Activated T-helper 2 cell treated with anti-CD3 and anti-CD28 coated beads, Interferon-gamma antibody, Interleukin-2, Interleukin-4, amounts not matched to agents 10 μg/mL and 5 μg/mL and 100 μg/mL, durations not matched to agents 14 hours and 24 hours and 36 hours (primary cell): ENCODE results near the gene ISX. TPM values are rescaled to one million over a fixed set of nuclear protein-coding genes. Genes with fewer than 3 reads are reported as not detected.
A peak's percentile ranks its signal among the peaks of the same experiment; 100 is the strongest.

Experiments used
- DNase-seq: peaks from one replicate; pipeline ENCODE4 v3.0.0; 2021; ENCODE audit warnings: low spot score
- H3K27ac Mint-ChIP-seq: one replicate; pipeline ENCODE4 v1.8.0; 2021; ENCODE audit warnings: mixed read lengths
- H3K27me3 Mint-ChIP-seq: one replicate; pipeline ENCODE4 v1.8.0; 2021; ENCODE audit warnings: low read depth, mixed read lengths
- H3K36me3 Mint-ChIP-seq: one replicate; pipeline ENCODE4 v1.8.0; 2021; ENCODE audit warnings: low read depth, mixed read lengths
- H3K4me1 Mint-ChIP-seq: one replicate; pipeline ENCODE4 v1.8.0; 2021; ENCODE audit warnings: low read depth, mixed read lengths
- H3K4me3 Mint-ChIP-seq: one replicate; pipeline ENCODE4 v1.8.0; 2021; ENCODE audit warnings: low read depth, mild to moderate bottlenecking, moderate library complexity, mixed read lengths
- H3K9me3 Mint-ChIP-seq: one replicate; pipeline ENCODE4 v1.8.0; 2021; ENCODE audit warnings: mixed read lengths
- intact Hi-C: fragments of 100-400 bp; cut with micrococcal nuclease; formaldehyde crosslinking; loops from one replicate; pipeline ENCODE4 v1.15.1; 2023
- total RNA-seq: library from RNA; stranded (reverse); gene quantifications from 2 replicates; pipeline ENCODE4 v1.2.3, GENCODE V29; 2022

Gene ISX
- total RNA-seq, 1 donor from 2014 or later = not detected

DNA sequence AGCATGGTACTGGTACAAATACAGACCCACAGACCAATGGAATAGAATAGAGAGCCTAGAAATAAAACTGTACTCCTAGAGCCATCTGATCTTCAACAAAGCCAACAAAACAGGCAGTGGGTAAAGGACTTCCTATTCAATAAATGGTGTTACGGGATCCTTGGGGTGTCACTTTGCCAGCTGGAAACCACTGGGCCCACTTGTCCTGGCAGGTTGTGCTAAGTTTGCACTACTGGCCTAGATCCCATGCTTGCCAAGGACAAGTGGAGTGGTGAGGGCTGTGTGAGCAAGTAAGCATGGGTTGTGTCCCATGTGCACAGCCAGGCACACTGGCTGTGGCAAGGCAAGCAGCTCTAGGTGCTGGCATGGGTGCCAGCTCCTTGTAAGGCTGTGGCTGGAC is 8.8 kb upstream of the ISX start:
- H3K27me3 Mint-ChIP-seq = no peaks in the 10 kb centered on the region

DNA sequence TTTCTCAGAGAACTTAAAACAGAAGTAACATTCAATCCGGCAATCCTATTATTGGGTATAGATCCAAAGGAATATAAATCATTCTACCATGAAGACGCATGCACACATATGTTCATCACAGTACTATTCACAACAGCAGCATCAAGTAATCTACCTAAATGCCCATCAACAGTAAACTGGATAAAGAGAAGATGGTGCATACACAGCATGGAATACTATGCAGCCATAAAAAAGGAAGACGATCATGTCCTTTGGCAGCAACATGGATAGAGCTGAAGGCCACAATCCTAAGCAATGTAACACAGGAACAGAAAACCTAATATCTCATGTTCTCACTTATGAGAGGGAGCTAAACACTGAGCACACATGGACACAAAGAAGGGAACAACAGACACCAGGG is 6.3 kb upstream of the ISX start:
- Mint-ChIP-seq H3K4me1 (peaks cover 4% of the 10 kb centered on the region), H3K27ac (no peak overlapping the region), H3K9me3 (peaks cover 4% of the 10 kb centered on the region), H3K36me3 (no peaks in the 10 kb centered on the region), H3K4me3 (no peak overlapping the region), H3K27me3 (no peaks in the 10 kb centered on the region)
- DNase-seq = no peak
- intact Hi-C loops = no loop called here

More for the DNA sequence above, 8.8 kb upstream of the ISX start:
- Mint-ChIP-seq H3K27ac (no peak overlapping the region), H3K4me1 (no peaks in the 10 kb centered on the region), H3K4me3 (no peak overlapping the region), H3K36me3 (no peaks in the 10 kb centered on the region), H3K9me3 (peaks cover 4% of the 10 kb centered on the region)
- DNase-seq = no peak
- intact Hi-C loops = no loop called here

DNA sequence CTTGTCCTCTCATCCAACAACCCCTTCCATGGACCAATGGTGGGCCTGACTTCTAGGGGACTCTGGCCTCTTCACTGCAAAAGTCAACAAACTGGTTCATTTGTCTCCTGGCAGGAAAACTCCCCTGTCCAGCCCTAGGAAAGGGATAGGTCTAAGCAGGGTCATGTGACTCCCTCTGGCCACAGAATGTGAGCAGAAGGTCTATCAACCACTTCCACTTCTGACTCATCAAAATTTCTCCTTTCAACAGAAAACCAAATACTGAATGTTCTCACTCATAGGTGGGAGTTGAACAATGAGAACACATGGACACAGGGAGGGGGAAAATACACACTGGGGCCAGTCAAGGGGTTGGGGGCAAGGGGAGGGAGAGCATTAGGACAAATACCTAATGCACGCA is 1.3 kb upstream of the ISX start:
- peak overlapping the region; percentile 47 for H3K27ac Mint-ChIP-seq
- DNase-seq = no peak
- peaks cover 6% of the 10 kb centered on the region for H3K4me1 Mint-ChIP-seq
- H3K9me3 Mint-ChIP-seq = peaks cover 2% of the 10 kb centered on the region
- intact Hi-C loops = no loop called here
- no peaks in the 10 kb centered on the region for H3K36me3 Mint-ChIP-seq
- H3K27me3 Mint-ChIP-seq = no peaks in the 10 kb centered on the region
- H3K4me3 Mint-ChIP-seq = no peak overlapping the region

DNA sequence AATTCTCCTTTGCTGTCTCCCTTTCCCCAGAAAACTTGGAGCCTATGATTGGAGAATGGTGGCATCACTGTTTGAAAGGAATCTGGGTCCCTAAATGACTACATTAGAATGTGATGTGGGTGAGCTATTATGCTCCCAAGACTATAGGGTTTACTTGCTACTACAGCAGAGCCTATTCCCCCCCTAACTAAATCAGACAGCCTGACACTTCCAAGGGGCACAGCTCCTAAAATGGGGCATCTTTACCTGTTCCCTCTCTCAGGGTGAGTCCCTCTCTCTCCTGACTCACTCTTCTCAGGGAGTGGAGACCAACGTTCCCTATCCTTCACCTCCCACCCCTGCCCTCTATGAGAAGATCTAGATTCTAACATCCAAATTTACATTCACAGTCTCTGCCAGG is 775 bp upstream of the ISX start:
- DNase-seq = no peak
- H3K27me3 Mint-ChIP-seq = no peaks in the 10 kb centered on the region
- no peaks in the 10 kb centered on the region for H3K36me3 Mint-ChIP-seq
- H3K4me3 Mint-ChIP-seq = no peak overlapping the region
- peaks cover 6% of the 10 kb centered on the region for H3K4me1 Mint-ChIP-seq
- intact Hi-C loops = no loop called here
- no peaks in the 10 kb centered on the region for H3K9me3 Mint-ChIP-seq
- no peak overlapping the region for H3K27ac Mint-ChIP-seq

DNA sequence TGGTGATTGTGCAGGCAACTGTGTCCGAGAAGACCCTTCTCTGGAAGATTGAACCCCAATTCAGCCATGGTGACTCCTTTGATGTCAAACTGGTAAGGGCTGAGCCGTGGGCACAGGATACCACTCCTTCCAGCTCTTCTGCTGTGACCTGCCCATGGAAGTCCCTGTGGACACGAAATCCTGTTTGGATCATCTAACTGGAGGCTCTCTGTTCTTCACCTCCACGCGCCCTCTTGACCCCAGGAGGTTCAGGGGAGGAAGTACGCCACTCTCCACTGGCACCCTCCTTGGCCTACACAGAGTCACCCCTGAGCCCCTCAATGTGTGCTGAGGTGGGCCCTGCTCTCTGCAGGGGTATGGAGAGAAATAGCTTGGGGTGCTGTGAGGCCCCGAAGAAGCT is 810 bp downstream of the ISX start:
- no peaks in the 10 kb centered on the region for H3K27me3 Mint-ChIP-seq
- no peaks in the 10 kb centered on the region for H3K36me3 Mint-ChIP-seq
- H3K4me1 Mint-ChIP-seq = peaks cover 6% of the 10 kb centered on the region
- intact Hi-C loops = no loop called here
- no peaks in the 10 kb centered on the region for H3K9me3 Mint-ChIP-seq
- H3K4me3 Mint-ChIP-seq = no peak overlapping the region
- no peak for DNase-seq
- H3K27ac Mint-ChIP-seq = no peak overlapping the region

DNA sequence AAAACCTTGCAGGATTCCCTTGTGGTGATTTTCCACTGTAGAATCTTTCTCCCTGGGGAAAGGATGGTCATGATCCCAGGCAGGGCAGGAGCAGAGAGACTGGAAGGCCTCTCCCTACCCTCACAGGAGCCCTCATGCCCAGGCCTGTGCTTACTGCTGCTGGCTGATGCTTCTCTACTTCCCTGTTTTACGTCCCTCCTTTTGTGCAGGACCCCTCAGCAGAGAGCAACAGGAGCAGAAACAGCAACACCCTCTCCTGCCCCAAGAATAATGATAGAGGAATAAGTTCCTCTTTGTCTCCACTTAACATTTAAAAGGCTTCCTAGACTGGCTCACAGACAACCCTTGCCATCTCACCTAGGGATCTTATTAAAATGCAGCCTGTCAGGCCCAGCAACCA is 3.6 kb downstream of the ISX start:
- intact Hi-C loops = no loop called here
- DNase-seq = no peak
- no peaks in the 10 kb centered on the region for H3K36me3 Mint-ChIP-seq
- H3K4me1 Mint-ChIP-seq = peaks cover 3% of the 10 kb centered on the region
- H3K4me3 Mint-ChIP-seq = no peak overlapping the region
- no peak overlapping the region for H3K27ac Mint-ChIP-seq
- no peaks in the 10 kb centered on the region for H3K27me3 Mint-ChIP-seq
- no peaks in the 10 kb centered on the region for H3K9me3 Mint-ChIP-seq

DNA sequence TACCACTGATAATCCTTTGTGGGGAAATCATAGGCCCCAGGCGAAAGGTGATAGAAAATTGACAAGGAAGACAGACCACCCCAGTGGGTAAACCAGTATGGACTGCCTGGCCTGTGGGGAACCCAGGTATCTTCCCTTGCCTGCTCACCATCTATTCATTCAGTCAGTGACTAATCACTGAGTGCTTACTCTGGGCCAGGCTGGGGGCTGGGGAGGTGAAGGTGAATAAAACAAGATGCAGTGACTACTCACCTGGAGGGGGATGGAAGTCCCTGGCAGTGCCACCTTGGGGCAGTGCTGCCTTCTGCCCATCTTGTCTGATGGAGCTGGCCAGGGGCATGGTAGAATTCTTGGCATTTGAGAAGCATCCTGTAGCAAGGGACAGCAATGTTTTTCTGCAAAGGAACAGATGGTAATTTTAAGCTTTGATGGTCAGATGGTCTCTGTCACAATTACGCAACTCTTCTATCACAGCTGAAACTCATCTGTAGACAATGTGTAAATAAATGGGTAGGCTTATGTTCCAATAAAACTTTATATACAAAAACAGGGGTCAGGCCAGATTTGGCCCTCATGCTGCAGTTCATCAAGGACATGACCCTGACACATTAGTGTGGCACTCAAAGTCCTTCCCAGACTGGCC is 4.6 kb downstream of the ISX start:
- H3K27me3 Mint-ChIP-seq = no peaks in the 10 kb centered on the region
- H3K9me3 Mint-ChIP-seq = no peaks in the 10 kb centered on the region
- intact Hi-C loops = no loop called here
- no peak for DNase-seq
- H3K4me3 Mint-ChIP-seq = no peak overlapping the region
- no peak overlapping the region for H3K27ac Mint-ChIP-seq
- H3K36me3 Mint-ChIP-seq = no peaks in the 10 kb centered on the region
- H3K4me1 Mint-ChIP-seq = no peaks in the 10 kb centered on the region

DNA sequence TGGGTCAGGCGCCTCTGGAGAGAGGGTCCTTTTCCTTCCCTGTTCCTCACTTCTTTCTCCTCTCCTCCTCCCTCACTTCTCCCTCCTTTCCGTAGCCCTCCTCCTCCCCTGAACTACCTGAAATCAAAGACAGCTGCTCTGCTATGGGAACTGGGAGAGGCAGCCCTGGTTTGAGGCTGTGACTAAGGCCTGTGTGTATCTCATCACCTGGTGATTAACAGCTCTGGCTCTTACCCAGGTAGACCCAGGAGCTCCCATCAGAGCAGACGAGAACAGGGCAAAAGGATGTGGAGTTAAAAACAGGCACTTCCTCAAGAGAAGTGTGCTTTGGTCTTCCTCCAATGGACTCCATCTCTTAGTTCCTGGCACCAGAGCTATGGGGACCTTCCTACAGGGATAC is 5.8 kb downstream of the ISX start:
- Mint-ChIP-seq H3K4me3 (no peak overlapping the region), H3K36me3 (no peaks in the 10 kb centered on the region), H3K27ac (no peak overlapping the region), H3K9me3 (no peaks in the 10 kb centered on the region), H3K27me3 (no peaks in the 10 kb centered on the region), H3K4me1 (no peaks in the 10 kb centered on the region)
- DNase-seq = no peak
- intact Hi-C loops = no loop called here

DNA sequence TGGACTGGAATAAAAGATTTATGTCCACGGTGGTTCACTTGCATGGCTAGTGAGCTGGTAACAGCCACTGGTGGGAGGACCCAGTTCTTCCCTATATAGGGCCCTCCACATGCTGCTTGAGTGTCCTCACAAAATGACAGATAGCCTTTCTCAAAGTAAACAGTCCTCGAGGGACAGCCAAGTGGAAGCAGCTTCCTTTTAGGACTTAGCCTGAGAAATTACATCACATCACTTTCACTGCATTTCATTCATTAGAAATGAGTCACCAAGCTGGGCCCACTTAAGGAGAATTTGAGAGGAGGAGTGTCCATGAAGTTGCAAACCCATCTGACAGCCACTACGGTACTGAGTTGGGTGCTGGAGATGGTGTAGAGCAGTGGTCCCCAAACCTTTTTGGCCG is 7.0 kb downstream of the ISX start:
- Mint-ChIP-seq H3K36me3 (no peaks in the 10 kb centered on the region), H3K9me3 (no peaks in the 10 kb centered on the region), H3K4me3 (no peak overlapping the region), H3K27me3 (no peaks in the 10 kb centered on the region), H3K27ac (no peak overlapping the region), H3K4me1 (no peaks in the 10 kb centered on the region)
- DNase-seq = no peak
- intact Hi-C loops = no loop called here

DNA sequence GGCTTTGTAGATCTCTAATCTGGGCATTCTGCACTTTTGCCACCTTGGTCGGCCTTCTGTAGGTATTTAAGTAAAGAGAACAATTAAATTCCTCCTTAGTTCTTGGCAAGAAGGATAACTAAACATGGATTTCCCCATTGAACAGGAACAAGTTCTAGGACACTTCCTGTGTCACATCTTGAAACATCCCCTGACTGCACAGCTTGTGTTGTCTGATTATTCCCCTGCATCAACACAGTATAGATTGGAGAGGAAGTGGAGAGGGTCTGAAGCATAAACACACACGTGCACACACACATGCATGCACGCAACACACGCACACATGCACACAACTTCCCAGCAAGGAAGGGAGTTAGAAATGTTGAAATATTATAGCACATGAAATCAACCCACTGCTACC is 8.6 kb downstream of the ISX start:
- no peaks in the 10 kb centered on the region for H3K27me3 Mint-ChIP-seq
- H3K4me1 Mint-ChIP-seq = no peaks in the 10 kb centered on the region

DNA sequence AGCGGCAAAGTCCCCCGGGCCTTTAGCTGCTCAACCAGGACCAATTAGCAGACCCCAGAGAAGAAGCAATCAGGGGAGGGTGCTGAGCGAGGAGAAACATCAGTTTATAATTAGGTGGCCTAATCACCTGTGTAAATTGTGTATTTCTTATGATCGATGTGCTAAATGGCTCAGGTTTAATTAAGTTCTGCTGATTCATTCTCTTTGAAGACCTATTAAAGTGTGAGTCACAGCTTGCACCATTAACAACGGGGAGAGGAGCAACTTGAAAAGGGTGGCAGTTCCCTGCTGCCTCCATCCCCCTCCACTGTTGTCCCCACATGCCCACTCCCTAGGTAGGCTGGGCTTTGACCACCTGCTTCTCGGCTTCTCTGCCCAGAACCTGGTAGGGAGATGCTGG is 10.7 kb downstream of the ISX start:
- Mint-ChIP-seq H3K27me3 (no peaks in the 10 kb centered on the region), H3K4me3 (no peak overlapping the region), H3K9me3 (no peaks in the 10 kb centered on the region)

More for the DNA sequence above, 8.6 kb downstream of the ISX start:
- intact Hi-C loops = no loop called here
- H3K36me3 Mint-ChIP-seq = no peaks in the 10 kb centered on the region
- H3K27ac Mint-ChIP-seq = no peak overlapping the region
- no peaks in the 10 kb centered on the region for H3K9me3 Mint-ChIP-seq
- DNase-seq = no peak
- no peak overlapping the region for H3K4me3 Mint-ChIP-seq

DNA sequence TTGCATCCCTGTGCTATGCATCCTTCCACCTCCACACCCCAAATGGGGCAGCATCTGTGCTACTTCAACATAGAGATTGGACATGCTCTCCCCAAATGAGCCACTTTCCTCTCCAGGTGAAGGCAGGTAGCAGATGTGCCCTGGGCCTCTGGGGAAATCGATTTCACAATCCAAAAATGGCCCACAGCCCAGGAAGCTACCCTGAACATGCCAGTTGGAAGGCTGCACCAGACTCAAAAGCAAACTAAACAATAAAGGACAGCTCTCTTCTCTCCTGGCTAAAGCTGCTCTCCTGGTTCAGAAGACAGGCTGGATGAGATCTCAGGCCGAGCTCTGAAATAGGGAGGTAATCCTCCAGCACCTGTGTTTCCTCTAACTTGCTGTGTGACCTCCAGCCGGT is 19.7 kb downstream of the ISX start:
- no peaks in the 10 kb centered on the region for H3K4me1 Mint-ChIP-seq
- DNase-seq = no peak
- H3K9me3 Mint-ChIP-seq = no peaks in the 10 kb centered on the region
- intact Hi-C loops = no loop called here
- H3K27ac Mint-ChIP-seq = no peak overlapping the region
- H3K36me3 Mint-ChIP-seq = no peaks in the 10 kb centered on the region
- H3K4me3 Mint-ChIP-seq = no peak overlapping the region
- H3K27me3 Mint-ChIP-seq = no peaks in the 10 kb centered on the region

More for the DNA sequence above, 10.7 kb downstream of the ISX start:
- no peak overlapping the region for H3K27ac Mint-ChIP-seq
- no peaks in the 10 kb centered on the region for H3K36me3 Mint-ChIP-seq
- intact Hi-C loops = no loop called here
- no peaks in the 10 kb centered on the region for H3K4me1 Mint-ChIP-seq
- DNase-seq = no peak

DNA sequence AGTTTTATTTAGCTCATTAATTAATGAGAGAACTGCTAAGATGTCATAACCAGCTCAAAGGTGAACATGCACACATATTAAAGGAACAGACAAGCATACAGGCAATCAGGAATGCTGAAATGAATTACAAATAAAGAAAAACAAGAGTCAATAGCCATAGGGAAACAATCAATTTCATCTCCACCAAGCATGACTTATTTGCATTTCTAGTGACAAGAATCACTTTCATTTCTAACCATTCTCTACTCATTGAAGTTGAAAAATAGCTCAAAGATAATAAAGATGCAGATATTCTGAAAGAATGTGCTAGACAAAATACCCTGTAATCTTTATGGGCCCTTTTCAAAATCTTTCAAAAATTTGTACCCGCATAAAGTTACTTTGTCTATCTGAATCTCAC is 23.2 kb downstream of the ISX start:
- DNase-seq = no peak

DNA sequence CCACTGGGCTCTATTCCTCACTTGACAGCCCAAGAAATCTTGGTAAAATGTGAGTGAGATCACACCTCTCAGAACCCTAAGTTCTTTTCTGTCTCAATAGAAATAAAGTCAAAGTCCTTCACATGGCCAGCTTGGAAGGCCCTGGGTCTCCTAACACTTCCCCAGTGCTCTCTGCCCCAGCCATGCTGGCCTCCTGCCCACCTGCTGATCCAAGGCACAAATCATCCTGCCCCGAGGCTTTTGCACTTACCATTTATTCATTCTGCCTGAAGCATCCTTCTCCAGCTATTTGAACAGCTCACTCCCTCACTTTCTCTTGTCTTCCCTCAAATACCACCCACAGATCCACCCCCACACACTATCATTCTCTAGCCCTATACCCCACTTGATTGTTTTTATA is 26.4 kb downstream of the ISX start:
- Mint-ChIP-seq H3K9me3 (no peaks in the 10 kb centered on the region), H3K27me3 (no peaks in the 10 kb centered on the region), H3K4me1 (no peaks in the 10 kb centered on the region), H3K36me3 (no peaks in the 10 kb centered on the region), H3K4me3 (no peak overlapping the region), H3K27ac (no peak overlapping the region)
- no peak for DNase-seq
- intact Hi-C loops = no loop called here

More for the DNA sequence above, 23.2 kb downstream of the ISX start:
- no peaks in the 10 kb centered on the region for H3K27me3 Mint-ChIP-seq
- intact Hi-C loops = no loop called here
- H3K27ac Mint-ChIP-seq = no peak overlapping the region
- no peaks in the 10 kb centered on the region for H3K4me1 Mint-ChIP-seq
- no peaks in the 10 kb centered on the region for H3K9me3 Mint-ChIP-seq
- H3K36me3 Mint-ChIP-seq = no peaks in the 10 kb centered on the region
- H3K4me3 Mint-ChIP-seq = no peak overlapping the region
